ENCODE measurements around the gene FAAH. TPM values are rescaled to one million over a fixed set of nuclear protein-coding genes. Genes with fewer than 3 reads are reported as not detected.

Gene FAAH
- total RNA-seq: 10 to 100 TPM; 22.2 to 33.4 TPM
- 10 to 100 TPM; 13.9 to 34.8 TPM for polyA plus RNA-seq
- long read RNA-seq, donor 1, partial matches to known transcripts: 5 of 8 reads
- long read RNA-seq, donor 1, other reads (novel, unspliced or antisense): 0 of 8 reads
- long read RNA-seq, donor 2, partial matches to known transcripts: 0 of 1 reads
- long read RNA-seq, donor 2, other reads (novel, unspliced or antisense): 0 of 1 reads
- long read RNA-seq, donor 3, partial matches to known transcripts: 0 of 5 reads
- long read RNA-seq, donor 3, other reads (novel, unspliced or antisense): 0 of 5 reads
- long read RNA-seq, donor 4: 0 reads
- long read RNA-seq, donor 5, partial matches to known transcripts: 0 of 4 reads
- long read RNA-seq, donor 5, other reads (novel, unspliced or antisense): 0 of 4 reads

DNA sequence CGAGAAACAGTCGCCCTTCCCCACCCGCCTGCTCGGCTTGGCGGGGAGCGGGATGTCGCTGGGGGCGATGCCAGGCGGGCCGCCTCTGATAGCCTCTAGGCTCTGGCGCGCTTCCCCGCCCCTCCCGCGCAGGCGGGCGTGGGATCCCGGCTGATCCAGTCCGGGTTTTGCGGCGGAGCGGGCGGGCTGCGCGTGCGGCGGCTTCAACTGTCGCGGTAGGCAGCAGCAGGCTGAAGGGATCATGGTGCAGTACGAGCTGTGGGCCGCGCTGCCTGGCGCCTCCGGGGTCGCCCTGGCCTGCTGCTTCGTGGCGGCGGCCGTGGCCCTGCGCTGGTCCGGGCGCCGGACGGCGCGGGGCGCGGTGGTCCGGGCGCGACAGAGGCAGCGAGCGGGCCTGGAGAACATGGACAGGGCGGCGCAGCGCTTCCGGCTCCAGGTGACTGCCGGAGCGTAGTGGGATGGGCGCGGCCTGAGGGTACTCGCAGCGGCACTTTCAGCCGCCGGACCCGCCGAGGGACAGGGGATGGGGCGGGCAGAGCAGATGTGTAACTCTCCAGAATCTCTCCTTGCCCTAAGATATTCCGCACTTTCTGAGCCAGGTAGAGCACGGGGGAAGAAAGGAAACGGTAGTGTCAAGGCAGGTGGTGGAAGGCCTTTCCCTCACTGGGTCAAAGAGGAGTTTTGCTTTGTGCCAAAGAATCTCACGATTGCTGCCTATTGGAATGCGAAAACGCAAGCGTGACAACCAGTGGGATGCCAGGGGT, at the start of gene FAAH:
Gene FAAH, plus strand, starts transcription at position 210 of the 764 bp plus-strand sequence. Its CDS starts 32 bp downstream, at position 242.
- peaks cover 0 to 29% (median 9%) of the 10 kb centered on the region in 5 donors for H3K4me1 ChIP-seq (ENCODE audit: control insufficient read depth in 5 of 5, insufficient read depth in 5 of 5, low read length in 5 of 5)
- peaks cover 0 to 8% (median 4%) of the 10 kb centered on the region in 4 donors for H3K9me3 ChIP-seq (ENCODE audit: control insufficient read depth in 4 of 4, insufficient read depth in 3 of 4, low read length in 3 of 4)
- H3K27ac ChIP-seq (ENCODE audit: low read depth in 1 of 2, low read length in 1 of 2): peak within 1 kb of the TSS in 1 of 2 donors; percentile 86
- 4 to 6% methylated on average over 75 of the region's 75 CpGs for WGBS, 2 donors
- TF ChIP-seq, protein P1, sequence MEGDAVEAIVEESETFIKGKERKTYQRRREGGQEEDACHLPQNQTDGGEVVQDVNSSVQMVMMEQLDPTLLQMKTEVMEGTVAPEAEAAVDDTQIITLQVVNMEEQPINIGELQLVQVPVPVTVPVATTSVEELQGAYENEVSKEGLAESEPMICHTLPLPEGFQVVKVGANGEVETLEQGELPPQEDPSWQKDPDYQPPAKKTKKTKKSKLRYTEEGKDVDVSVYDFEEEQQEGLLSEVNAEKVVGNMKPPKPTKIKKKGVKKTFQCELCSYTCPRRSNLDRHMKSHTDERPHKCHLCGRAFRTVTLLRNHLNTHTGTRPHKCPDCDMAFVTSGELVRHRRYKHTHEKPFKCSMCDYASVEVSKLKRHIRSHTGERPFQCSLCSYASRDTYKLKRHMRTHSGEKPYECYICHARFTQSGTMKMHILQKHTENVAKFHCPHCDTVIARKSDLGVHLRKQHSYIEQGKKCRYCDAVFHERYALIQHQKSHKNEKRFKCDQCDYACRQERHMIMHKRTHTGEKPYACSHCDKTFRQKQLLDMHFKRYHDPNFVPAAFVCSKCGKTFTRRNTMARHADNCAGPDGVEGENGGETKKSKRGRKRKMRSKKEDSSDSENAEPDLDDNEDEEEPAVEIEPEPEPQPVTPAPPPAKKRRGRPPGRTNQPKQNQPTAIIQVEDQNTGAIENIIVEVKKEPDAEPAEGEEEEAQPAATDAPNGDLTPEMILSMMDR (IDR thresholded peaks at IDR 0.05; ENCODE audit: control extremely low read depth, extremely low read depth): no peak
- H3K36me3 ChIP-seq (ENCODE audit: control insufficient read depth in 4 of 4, insufficient read depth in 4 of 4, low read length in 4 of 4): no peaks in the 10 kb centered on the region
- H3K4me3 ChIP-seq: peak within 1 kb of the TSS; percentile 57
- ATAC-seq (ENCODE audit: insufficient read depth, low FRiP score) (peak; percentile 91), DNase-seq (peak; percentile 57 to 81 (median 74))
- H3K27me3 ChIP-seq (ENCODE audit: control insufficient read depth in 3 of 3, insufficient read depth in 3 of 3, low read length in 2 of 3): no peaks in the 10 kb centered on the region
- H3K9ac ChIP-seq (ENCODE audit: insufficient read depth in 1 of 2, low read length in 2 of 2): peak within 1 kb of the TSS in 1 of 2 donors; percentile 46

GRCh38 chr1:46344481-46344880, 49.6 kb upstream of the FAAH start:
- 81 to 90% methylated on average over 3 of the region's 3 CpGs for WGBS, 2 donors
- no peaks in the 10 kb centered on the region for H3K9me3 ChIP-seq (ENCODE audit: control insufficient read depth in 4 of 4, insufficient read depth in 3 of 4, low read length in 3 of 4)
- no peak overlapping the region for H3K9ac ChIP-seq (ENCODE audit: insufficient read depth in 1 of 2, low read length in 2 of 2)
- no peak overlapping the region for H3K4me3 ChIP-seq
- H3K27me3 ChIP-seq (ENCODE audit: control insufficient read depth in 3 of 3, insufficient read depth in 3 of 3, low read length in 2 of 3): no peaks in the 10 kb centered on the region
- no peak for DNase-seq
- no peak overlapping the region for H3K27ac ChIP-seq (ENCODE audit: low read depth in 1 of 2, low read length in 1 of 2)
- no peak for ATAC-seq (ENCODE audit: insufficient read depth, low FRiP score)
- H3K36me3 ChIP-seq (ENCODE audit: control insufficient read depth in 4 of 4, insufficient read depth in 4 of 4, low read length in 4 of 4): peaks cover under 1 to 25% (median 14%) of the 10 kb centered on the region in 4 donors
- H3K4me1 ChIP-seq (ENCODE audit: control insufficient read depth in 5 of 5, insufficient read depth in 5 of 5, low read length in 5 of 5): peaks cover 0 to 5% (median 4%) of the 10 kb centered on the region in 5 donors
- TF ChIP-seq, protein P1 (IDR thresholded peaks at IDR 0.05; ENCODE audit: control extremely low read depth, extremely low read depth): no peak

DNA sequence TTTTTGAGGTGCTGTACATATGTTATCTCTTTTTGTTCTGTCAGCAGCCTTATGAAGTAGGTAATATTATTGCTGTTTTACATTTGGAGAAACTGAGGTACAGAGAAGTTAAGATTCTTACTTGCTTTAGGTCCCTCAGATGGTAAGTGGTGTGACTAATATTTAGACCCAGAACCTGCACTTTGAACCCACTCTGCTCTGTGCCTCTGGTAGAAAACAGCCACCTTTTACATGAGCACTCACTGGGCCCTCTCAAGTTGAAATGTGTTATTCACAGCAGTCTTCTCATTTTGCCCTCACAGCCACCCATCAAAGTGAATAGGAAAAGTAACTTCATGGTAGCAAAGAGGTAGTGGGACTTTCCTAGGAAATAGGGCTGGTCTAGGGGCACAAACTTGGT, 48.8 kb upstream of the FAAH start:
- TF ChIP-seq, protein P1 (IDR thresholded peaks at IDR 0.05; ENCODE audit: control extremely low read depth, extremely low read depth): no peak
- H3K4me3 ChIP-seq: no peak overlapping the region
- H3K27ac ChIP-seq (ENCODE audit: low read depth in 1 of 2, low read length in 1 of 2): no peak overlapping the region
- DNase-seq: no peak
- no peaks in the 10 kb centered on the region for H3K27me3 ChIP-seq (ENCODE audit: control insufficient read depth in 3 of 3, insufficient read depth in 3 of 3, low read length in 2 of 3)
- no peaks in the 10 kb centered on the region for H3K9me3 ChIP-seq (ENCODE audit: control insufficient read depth in 4 of 4, insufficient read depth in 3 of 4, low read length in 3 of 4)
- ATAC-seq (ENCODE audit: insufficient read depth, low FRiP score): no peak
- H3K9ac ChIP-seq (ENCODE audit: insufficient read depth in 1 of 2, low read length in 2 of 2): no peak overlapping the region
- peaks cover 6 to 29% (median 20%) of the 10 kb centered on the region in 4 donors for H3K36me3 ChIP-seq (ENCODE audit: control insufficient read depth in 4 of 4, insufficient read depth in 4 of 4, low read length in 4 of 4)
- H3K4me1 ChIP-seq (ENCODE audit: control insufficient read depth in 5 of 5, insufficient read depth in 5 of 5, low read length in 5 of 5): peaks cover 0 to 4% (median 0%) of the 10 kb centered on the region in 5 donors

Data from lung (tissue), 16 donors.